SIG-M5 treated with dmso at 0.1 percent for 504 hours (cell line): Measurements from ENCODE around the gene KIAA0930.
"Not testable (repeated sequence)": the region's sequence is repeated elsewhere in the genome, so short reads cannot be mapped to it uniquely, and the experiment has no call there.

Experiments used
- DNase-seq: peaks from one replicate; lab custom pipeline; 2025; ENCODE audit not compliant: unreplicated experiment; lab: John Stamatoyannopoulos, UW

Gene KIAA0930

DNA sequence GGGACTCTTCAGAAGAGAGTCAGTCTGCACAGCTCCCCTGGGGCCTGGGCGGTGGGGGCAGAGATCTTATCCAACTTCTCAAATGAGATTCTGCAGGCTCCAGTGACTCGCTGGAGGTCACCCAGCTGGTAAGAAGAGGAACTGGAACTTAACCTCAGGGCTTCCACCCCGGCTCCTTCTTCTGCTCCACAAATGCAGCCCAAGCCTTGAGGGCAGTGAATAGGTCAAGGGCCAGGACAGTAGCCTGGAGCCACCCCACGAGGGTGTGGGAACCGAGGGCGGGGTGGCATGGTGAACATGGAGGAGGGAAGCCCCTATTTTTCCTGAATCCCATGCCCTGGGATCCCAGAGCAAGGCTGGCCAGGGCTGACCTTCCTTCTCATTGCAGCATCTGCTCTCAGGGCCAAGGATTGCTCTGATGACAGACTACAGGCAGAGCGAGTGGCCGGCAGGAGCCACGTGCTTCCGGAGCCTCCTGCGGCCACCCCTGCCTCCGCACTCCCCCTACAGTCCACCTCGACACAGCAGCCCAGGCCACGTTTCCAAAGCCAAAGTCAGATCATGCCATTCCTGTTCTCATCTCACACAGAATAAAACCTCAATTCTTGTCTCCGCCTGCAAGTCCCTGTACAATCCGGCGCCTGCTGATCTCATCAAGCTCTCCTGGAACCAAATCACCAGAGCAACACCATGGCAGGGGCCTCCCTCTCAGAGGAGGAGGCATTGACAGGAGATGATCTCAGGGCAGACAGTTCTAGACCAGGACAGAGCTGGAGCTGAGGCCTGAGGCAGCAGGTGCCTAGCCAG, 23.0 kb upstream of the KIAA0930 start:
- peak; percentile 76 for DNase-seq

DNA sequence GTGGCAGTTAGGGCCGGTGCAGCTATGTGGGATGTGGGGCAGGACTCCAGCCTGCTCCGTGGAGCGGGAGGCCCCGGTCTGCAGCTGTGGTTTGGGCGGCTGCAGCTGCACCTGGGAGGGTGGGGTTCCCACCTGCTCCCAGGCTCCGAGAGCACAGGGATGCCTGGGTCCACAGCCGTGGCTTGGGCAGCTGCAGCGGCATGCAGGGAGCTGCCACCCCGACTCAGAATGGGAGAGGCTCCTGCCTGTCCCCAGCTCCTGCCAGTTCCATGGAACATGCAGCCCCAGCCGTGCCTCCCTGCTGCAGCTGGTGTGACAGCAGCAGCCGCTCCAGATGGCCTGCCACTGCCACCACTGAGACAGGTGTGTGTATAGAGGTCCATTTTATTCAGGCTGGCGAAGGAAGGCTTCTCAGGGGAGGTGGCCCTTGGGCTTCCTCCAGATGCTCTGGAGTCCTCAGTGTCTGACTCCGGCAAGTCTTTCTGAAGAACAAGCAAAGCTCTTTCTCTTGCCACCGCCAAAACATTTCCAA, 22.3 kb upstream of the KIAA0930 start:
- no peak for DNase-seq

DNA sequence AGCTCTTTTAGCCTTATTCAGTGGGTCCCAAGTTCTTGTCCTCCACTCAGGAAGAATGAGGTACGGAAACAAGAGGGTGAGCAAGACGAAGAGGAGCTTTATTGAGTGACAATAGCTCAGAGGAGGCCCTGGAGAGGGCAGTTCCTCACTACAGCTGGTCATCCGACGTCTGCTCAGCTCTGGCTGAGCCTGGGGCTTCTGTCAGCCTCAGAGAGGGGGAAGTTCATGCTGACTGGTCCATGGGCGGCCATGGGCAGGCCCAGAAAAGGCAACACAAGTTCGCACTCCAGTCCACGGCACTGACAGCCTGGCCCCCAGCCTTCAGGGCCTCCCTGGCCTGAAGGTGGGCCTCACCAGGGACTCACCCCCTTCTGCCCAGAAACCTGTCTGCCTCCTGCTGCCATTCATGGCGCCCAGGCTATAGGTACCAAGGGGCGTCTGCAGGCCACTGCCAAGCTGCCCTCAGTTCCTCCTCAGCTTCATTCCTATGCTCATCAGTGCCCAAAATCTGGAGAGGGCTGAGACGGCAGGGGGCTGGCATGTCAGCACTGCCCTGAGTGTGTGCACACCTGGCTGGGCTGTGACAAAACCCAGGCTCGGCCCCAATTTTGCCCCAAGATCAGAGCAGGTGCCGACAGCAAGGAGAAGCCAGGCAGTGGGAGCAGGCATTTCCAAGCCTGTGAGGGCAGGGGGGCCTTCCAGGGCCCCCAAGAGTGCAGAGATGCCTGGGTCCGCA, 21.7 kb upstream of the KIAA0930 start:
- no peak for DNase-seq

DNA sequence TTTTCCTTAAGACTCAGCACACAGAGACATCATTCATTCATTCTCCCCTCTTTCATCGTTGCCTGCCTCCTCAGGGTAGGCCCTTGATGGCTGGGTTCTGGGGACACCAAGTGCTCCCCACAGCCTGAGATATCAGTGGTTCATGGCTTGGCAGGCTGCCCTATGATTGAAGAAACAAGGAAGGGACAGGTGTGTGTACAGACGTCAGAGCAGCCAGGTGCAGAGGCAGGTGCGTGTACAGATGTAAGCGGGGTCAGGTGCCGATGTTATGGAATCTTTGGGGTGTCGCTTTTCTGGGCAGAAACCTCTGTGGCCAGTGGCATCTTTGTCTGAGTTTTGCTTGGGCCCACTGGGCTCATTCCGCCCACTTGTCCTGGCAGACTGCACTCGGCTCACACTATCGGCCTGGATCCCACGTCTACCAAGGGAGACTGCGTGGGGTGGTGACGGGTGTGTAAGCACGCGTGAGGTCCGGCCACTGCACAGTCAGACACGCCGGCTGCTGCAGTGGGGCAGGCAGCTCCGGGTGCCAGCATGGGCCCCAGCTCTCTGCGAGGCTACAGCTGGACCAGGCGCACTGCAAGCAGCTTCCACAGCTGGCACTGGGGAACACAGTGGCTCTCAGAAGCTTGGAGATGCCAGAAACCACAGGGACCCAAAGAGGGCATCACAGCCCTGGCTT, 20.9 kb upstream of the KIAA0930 start:
- DNase-seq: no peak

DNA sequence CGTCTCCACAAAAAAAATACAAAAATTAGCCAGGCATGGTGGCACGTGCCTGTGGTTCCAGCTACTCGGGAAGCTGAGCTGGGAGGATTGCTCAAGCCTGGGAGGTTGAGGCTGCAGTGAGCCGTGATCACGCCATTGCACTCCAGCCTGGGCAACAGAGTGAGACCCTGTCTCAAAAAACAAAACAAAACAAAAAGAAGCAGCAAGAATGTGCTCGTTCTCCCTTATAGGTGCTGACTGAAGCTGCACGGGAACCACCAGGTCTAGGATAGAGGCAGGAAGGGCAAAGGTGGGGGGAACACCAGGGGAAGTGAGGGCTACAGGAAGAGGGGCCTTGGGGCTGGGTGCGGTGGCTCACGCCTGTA, 19.7 kb upstream of the KIAA0930 start:
- DNase-seq: not testable (repeated sequence)

DNA sequence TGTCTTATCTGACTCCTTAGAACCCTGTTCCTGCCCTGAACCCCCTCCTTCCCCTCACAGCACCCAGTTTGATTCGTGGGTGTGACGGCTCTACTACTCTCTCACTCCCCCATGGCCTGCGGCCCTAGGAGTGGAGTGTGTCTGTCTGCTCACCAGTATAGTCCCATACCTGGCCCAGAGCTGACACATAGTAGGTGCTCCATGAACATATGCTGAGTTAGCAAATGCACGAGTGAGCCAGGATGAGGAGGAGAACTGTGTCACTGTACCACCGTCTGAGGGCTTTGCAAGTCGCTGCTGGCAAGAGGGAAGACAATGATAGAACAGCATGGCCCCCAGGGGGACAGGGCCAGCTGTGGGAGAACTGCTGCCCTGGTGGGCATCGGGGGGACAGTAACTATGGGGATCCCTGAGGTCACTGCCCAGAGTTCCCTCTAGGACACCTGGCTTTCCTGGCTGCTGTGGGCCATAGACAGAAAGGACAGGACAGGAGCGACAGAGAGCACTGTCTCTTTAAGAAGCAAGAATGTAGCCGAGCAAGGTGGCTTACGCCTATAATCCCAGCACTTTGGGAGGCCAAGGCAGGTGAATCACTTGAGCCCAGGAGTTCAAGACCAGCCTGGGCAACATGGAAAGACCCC, 19.2 kb upstream of the KIAA0930 start:
- DNase-seq: no peak

DNA sequence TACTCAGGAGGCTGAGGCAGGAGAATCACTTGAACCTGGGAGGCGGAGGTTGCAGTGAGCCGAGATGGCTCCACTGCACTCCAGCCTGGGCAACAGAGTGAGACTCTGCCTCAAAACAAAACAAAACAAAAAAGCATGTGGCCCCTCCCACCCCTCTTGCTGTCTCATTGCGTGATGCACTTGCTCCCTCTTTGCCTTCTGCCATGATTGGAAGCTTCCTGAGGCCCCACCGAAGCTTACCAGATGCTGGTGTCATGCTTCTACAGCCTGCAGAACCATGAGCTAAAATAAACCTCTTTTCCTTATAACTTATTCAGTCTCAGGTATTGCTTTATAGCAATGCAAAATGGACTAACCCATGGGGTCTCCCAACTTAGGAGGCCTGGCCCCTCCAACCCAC, 17.2 kb upstream of the KIAA0930 start:
- DNase-seq: not testable (repeated sequence)

DNA sequence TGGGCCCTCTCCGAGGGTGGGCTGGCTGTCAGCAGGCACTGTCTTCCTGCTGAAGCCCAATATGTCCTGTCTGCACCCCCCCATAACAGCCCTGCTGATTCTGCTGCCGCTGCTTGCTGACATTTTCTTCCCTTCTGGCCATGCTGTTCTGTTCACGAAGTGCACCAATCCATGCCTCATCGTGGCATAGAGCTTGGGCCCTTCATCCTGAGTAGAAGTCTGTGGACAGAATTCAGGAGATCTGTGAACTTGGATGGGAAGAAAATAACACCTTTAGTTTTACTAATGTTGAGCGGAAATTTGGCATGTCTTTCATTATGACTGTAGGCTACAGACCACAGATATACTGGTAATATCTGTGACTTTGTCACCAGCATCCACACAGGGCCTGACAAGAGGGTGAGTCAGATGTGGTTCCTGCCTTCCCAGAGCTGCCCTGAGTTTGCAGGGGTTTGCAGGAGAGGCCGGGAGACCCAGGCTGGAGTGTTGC, 14.1 kb upstream of the KIAA0930 start:
- no peak for DNase-seq

DNA sequence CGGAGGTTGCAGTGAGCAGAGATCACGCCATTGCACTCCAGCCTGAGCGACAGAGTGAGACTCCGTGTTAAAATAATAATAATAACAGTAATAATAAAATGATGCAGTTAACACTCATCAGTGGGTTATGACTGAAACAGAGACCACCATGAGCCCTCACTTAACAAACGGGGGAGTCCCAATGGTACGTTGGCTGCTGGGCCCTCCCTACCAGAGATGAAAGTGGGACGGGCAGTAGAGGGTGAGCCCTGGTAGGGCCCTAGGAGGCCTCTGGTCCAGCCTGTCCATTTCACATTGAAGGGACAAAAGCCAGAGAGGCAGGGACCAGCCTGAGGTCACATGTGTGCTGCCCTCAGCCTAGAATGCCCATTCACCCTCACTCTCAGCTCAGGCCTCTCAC, 13.7 kb upstream of the KIAA0930 start:
- DNase-seq: no peak

DNA sequence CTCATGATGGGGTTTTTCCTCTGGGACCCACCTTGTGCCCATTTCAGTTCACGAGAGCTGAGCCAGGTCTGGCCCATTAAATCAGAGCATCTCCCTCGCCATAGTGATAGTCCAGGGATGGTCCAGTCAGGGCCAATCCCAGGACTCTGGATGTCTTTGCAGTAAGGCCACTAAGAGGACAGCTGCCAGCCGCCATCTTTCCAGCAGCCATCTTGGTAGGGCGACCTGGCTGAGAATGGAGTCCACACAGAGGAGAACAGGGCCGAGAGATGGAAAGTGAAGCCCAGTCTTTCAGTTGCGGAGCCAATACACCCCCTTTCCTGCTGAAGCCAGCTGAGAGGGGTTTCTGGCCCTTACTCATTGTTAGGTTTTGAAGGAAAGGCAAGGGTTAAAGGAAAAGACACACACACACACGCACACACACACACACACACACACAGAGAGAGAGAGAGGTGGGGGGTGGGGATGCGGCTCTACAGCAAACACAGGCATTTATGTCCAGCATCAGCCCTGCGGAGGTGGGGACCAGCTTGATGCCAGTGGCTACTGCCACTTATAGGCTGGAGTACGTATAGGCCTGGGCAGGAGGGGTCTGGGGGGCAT, 12.4 kb upstream of the KIAA0930 start:
- no peak for DNase-seq

DNA sequence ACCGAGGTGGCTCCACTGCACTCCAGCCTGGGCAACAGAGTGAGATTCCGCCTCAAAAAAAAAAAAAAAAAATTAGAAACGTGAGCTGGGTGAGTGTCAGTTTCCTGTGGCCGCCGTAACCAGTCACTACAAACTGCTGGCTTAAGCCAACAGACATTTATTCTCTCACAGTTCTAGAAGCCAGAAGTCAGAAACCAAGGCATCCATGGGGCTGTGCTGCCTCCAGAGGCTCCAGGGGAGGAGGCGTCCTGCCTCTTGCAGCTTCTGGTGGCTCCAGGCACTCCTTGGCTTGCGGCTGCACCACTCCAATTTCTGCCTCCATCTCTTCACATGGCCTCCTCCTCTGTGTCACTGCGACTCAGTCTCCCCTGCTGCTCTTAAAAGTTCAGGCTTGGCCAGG, 11.1 kb upstream of the KIAA0930 start:
- DNase-seq: no peak

DNA sequence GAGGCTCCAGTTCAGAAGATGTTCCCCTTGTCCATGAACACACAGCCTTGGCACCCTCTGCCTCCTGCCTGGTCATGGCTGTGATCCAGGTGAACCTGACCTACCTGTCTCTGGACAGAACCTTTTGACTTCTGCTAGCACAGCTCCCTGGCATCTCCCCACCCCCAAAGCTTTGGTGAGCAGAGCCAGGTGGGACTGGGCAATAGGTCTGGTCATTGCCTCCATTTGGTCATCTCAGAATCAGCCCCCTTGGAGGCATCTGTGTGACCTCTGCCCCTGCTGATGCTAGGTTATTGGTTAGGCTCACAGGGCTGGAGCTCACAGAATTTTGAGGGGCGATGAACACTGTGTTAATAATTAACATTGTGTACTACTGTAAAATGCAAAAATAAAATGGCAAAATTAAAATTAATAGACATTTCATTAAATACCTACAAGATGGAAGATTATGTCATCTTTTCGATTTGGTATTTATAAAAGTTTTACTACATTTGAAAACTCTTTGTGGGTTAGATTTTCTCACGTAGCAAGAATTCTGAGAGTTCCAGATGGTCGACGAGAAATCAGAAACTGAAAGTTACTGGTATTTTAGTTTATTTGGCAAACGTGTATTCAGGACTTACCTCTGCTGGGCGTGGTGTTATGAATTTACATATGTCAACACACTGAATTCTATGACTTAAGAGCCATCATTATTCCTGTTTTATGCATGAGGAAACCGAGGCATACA, 8.3 kb upstream of the KIAA0930 start:
- no peak for DNase-seq

DNA sequence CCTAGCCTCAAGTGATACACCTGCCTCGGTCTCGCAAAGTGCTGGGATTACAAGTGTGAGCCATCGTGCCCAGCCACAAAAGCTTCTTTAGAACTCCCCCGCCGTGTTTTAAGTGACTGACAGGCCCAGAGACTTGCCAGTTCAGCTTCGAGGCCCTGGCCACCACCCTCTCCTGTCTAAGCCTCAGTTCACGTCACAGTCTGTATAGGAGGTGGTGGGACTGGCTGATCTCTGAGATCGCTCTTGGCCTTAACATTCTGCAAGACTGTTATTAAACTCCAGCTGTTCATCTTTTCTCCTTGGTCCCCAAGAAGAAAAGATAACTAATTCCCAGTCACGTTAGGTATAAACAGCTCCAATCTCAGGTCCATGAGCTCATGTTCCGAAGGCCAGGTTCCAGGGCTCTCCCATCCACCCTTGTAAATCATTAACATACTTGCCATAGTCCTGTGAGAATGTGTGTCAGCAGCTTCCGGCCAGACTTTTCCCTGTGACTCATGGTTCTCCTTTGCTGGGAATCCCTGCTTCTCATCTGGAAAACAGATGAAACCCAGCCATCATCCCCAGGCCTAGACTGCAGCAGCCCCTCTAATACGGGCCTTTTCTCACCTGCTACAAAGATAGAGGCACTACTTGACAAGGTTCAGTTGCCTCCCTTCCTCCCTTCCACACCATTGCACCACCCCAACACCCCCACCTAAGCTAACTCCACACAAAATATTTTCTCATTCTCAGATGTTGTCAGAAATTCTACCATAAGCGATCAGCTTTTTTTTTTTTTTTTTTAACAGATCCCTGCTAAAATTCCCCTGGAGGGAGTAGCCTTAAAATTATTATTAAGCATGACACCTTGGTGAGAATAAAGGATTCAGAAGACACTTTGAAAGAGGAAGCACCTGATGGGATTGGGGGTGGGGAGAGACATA, 5.6 kb upstream of the KIAA0930 start:
- DNase-seq: no peak

DNA sequence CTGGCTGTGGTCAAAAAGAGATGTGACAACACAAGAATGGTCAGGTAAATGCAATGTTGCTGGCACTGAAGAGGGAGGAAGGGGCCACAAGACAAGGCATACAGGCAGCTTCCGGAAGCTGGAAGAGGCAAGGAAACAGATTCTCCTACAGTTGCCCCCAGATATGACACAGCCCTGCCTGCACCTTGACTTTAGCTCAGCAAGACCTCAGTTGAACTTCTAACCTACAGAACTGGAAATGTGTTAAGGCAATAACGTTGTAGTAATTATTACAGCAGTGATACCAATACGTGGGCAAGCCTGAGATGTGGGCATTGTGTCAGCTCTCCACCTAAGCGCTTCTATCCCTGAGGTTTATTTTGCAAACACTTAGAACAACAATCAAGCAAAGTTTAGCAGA, 4.2 kb upstream of the KIAA0930 start:
- no peak for DNase-seq

DNA sequence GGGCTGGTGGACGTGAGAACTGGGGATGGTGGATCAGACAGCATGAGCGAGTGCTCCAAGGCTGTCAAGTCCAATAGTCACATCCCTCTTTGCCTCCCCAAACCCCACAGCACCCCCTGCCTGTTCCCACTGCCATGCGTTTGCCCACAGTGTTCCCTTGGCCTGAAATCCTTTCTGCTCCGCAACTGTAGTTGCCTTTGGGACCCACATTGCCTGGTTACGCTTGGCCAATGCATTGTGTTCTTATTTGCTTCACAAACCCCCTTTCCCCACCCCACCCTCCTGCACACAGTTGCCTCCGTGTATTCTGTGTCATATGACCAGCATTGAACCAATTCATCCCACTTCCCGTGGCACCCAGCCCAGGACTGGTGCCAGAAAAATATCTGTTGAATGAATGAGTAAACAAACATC, 2.1 kb upstream of the KIAA0930 start:
- DNase-seq: no peak

DNA sequence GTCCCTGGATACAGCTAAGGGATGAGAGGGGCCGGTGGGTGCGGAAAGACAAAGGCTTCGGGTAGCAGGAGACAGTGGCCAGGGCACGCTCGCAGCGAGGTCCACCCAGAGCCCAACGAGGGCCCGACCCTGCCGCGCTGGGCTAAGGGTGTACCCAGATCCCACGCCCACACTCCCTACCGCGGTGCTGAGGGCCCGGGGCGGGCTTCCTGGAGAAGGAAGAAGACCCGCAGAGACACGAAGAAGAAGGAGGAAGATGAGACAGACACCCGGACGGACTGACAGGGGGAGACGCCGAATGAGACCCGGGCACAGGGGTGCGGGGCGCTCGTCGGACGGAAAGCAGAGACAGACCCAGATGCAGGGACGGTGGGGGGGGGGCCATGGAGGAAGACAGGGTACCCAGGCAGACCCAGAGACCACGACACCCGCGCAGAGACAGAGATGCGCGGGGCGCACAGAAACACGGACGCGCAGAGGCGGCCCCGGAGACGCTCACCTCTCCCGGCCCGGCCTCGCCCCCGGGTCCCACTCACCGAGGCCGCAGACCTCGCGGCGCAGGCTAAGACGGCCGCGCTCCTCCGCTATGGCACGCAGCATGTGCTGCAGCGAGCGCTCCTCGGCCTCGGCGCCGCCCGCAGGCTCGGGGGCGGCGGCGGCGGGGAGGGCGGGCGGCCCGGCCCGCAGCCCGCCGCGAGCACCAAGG, 437 bp downstream of the KIAA0930 start:
- DNase-seq: peak; percentile 30

DNA sequence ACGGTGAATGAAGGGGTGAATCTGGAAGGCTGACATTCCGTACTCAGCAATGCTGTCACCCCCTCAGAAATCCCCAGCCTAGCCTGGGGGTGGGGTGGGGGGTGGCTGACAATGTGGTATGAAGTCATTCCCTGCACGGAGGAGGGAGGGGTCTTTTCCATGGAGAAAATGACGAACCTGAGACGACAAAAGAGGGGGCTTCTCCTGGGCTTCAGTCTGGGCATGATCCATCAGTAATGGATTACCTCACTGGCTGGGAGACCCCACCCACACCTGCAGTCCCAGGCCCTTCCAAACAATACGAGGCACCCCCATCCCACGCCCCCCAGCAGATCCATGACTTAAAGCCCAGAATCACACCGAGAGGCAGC, 1.0 kb downstream of the KIAA0930 start:
- DNase-seq: no peak

DNA sequence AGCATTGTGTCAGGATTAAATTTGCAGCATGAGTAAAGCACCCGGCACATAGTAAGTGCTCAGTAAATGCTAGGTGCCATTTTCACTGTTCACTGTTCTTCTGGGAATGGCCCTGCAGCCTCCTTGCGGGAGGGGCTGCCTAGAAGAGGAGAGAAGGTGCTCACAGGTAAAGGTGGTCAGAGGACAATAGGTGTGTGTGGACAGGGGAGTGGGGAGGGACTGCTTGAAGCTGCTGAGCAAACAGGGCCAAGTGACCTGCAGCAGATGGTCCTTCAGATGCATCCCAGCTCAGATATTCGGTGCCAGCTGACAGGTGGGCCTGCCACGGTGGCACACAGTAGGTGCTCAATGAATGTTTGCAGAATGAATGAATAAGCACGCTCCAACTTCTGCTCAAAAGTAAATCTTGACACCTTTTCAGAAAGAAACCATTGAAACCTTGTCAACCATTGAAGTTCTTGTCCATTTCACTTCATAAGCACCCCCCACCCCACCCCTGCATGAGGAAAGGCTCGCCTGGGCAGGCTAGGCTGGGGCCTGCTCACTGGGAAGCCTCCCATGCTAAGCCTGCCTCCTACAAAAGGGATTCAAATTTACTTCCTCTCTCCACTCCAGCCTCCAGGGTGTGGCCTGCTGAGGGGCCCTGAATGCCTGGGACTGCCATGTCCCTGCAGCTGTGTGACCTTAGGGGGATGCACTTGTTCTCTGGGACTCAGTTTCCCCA, 1.6 kb downstream of the KIAA0930 start:
- peak; percentile 80 for DNase-seq
